HG03342 (cell line): ENCODE data around the gene PJA2.

Experiments used
- ATAC-seq: cut with Tn5 transposase; IDR thresholded peaks from one replicate; pipeline ENCODE4 v1.9.1; 2021; ENCODE audit warnings: mild to moderate bottlenecking, moderate library complexity; ENCODE audit not compliant: unreplicated experiment

Gene PJA2

DNA sequence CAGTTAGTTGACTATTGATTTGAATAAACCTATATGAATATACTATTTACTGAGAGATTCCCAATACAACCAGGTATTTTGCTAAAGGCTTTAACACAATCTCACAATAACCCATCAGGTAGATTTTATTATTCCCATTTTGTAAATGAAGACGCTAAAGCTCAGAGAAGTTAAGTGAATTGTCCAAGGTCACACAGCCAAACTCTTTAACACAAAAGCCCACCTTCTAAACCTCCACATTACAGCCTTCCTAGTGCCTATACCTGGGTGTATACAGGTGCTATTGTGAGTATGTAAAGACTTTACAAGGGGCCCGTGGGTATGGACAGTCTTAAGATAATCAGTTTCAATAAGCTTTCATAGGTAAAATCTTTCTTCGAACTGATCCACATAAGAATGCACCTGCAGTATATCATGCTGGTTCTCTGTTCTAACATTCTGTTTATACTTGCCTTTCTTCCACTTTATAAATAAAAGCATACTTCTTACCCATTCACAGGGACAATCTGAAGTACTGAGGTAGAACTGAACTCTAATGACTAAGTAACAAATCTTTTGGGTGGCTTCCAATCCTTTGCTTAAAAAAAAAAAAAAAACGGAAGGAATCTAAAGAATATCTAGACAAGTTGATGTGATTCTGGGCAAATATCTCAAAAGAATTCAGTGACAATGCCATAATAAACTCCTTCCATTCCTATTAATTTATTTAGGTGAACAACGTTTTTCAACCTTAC is 59.1 kb downstream of the PJA2 start:
- ATAC-seq = no peak

DNA sequence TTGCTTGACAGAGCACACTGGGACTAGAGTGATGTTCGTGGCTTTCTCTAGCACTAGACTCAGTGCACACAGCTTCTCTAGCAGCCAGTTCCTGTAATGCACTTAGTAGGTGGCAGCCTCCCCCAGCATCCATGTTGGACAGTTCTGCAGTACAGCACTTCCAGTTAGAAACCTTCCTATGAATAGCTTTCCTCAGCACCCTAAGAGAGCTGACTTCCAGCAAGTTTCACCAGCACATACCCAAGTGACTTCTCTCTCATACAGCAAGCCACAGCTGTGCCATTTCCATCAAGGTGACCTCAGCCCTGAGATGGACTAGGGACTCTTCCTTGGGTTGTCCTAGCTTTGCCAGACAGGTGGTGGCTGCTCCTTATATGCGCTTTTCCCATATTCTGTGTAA is 60.4 kb downstream of the PJA2 start:
- ATAC-seq = no peak

DNA sequence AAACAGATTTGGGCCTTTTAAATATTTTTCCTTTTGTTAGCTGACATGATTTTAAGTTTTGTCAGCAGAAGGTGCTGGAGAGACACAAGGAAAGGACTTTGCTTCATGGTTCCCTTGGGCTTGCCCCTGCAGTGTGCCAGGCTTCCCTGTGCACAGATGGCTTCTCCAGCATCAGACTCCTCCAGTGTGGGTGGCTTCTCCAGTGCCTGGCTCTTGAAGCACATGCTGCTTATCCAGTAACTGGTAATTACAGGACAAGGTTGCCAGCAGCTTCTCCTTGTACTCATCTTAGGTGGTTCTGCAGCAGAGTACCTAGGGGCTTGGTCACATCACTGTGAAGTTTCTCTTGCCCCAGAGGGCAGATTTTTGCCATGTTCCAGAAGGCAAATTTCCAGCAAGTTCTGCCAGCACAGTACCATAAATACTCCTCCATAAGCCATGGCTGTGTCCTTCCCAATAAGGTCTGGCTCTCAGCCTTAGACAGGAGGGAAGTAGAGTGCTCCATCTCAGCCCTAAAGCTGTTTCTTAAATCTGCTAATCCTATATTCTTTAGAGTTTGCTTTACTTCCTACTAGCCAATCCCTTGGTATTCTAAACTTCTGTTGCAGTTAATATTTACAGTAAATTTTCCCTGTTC is 62.4 kb downstream of the PJA2 start:
- no peak for ATAC-seq

DNA sequence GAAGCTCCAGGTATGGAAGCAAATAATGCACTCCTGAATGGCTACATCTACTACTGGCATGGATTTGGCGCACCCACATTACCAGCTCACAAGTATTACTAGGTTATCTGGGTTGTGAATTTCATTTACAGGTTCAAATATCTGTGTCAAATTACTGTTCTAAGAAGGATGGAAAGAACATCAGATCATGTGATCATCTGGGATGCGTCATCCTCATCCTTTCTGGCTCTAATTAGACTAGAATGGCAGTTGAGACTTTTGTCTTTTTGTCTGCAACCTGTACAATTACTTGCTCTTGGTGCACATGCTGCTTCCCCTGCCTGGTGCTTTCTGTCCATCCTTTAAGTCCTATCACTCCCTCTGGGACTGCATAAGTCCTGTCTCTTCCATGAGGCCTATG is 64.1 kb downstream of the PJA2 start:
- no peak for ATAC-seq

DNA sequence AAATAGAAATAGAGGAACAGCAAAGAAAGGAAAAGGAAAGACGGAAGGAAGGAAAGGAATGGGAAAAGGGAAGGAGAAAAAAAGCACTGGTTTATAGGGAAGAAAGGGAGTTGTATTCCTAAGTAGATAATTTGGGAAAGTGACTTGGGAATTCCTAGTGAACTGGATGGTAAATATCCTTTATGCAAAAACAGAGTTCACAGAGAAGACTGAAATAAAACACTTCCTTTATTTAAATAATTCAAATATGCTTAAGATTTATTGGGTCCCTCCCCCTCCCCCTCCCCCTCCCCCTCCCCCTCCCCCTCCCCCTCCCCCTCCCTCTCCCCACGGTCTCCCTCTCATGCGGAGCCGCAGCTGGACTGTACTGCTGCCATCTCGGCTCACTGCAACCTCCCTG is 69.4 kb downstream of the PJA2 start:
- no peak for ATAC-seq

DNA sequence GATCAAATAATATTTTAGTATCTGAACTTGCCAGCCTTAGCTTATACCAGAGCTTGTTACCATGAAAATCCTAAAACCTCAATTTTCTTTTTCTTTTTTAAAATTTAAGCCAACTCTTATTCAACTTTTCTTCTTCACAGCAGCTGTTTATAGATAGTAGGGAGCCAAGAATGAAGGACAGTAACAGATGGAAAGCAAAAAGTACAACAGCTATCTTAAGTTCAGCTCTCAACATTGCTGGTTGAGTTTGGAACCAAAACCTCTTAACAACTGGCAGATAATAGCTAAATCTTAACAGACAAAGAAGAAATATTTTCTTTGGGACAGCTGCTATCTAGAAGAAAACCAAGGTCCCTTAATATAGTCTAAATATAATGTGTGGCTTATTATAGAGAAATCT is 74.7 kb downstream of the PJA2 start:
- no peak for ATAC-seq

DNA sequence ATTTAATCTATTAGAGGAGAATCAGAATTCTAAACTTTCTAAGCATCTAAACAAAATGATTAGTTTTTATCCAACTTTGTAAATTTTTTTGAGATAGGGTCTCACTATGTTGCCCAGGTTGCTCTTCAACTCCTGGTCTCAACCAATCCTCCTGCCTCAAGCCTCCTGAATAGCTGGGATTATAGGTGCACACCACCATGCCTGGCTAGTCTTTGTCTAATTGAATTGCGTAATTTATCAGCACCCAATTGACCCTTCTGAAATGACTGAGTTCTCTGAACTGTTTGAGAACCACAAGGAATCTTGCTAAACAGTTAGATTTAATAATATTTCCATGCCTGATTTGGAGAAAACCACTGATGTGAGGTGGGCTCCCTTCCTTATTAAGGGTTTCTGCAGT is 75.7 kb downstream of the PJA2 start:
- ATAC-seq = no peak

DNA sequence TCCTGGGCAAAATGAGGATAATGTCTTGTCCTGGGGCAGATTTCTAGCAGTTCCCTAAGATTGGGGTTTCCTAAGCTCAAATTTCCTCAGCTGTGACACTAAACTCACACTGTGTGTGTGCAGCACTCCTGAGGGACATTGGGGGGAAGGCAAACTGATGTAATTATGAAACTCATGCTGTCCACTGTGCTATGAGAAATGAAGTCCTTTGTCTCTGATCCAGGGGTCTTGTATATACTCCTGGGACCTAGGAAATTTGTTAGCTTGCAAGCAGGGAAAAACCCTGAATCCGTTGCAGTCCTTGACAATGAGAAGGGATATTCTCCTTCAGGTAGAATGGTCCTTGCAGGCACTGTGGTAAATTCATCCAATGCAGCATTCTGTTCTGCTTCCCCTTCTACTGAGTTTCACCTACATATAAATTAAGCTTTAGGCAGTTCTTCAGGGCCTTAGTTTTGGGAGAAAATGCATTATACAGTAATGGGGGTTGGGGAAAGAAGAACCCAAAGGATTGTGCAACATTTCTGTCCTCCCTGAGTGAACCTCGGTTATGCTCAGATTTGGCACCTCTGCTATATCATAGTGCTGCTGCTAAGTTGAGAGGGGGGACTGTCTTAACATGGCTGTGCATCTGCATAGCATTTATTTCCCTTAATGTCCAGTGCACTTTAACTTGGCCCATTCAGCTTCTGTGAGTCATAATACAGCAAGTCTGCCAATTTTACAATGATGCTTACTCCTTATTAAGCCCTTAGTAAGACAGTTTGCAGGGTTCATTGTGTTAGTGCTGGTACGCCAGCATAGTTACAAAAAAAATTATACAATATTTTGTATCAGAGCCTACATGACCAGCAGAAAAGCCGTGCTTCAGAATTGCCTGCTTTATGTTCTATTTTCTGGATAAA is 80.2 kb downstream of the PJA2 start:
- ATAC-seq = no peak

DNA sequence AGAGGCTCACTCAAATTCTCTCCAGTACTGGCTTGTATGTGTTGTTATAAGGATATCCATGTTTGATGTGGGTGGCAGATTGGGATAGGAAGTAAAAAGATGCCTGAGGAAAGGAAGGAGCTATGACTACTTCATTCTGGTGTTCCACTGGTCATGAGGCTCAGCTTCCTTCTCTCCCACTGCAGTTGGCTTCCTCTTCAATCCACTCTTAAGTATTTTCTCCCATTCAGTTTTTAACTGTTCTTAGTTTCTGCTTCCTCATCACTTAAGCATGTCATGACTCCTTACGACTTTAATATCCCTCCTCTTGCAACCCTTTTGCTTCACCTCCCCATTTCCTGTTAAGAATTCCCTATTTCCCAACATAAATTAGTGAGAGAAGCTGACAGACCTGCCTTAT is 81.1 kb downstream of the PJA2 start:
- ATAC-seq = no peak

DNA sequence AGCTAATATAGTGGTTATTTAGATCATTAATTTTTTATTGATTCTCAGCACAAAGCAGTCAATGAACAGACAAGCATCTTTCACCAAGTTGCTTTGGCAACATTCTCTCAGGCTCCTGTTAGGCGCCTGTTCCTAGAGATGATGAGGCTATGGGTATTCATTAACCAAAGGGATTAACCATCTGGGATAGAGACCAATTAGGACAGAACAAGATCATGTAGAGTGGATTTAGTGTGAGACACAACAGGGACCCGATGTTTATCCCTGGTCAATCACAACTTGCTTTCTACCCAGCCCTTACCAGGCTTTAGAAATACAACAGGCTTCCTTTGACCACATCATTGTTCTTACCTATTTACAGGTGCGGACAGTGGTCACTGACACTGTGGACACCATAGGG is 82.2 kb downstream of the PJA2 start:
- no peak for ATAC-seq

DNA sequence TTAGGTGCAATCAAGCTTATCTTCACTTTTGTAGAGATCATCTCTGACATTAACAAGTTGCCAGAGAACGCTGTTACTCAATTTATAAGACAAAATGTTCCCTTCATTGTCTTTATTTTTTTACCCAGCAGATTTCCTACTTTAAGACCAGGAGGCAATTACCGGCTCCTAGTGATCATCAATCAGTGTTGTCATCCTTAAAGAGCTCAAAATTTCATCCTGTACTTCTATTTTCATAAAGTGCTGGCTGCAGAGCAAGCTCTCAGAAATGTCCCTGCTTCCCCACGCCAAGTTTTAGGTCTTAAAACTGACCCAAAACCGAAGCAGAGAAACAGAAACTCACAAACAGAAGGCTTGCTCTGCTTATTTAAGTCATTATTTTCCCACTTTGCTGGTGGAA is 82.9 kb downstream of the PJA2 start:
- ATAC-seq = no peak

DNA sequence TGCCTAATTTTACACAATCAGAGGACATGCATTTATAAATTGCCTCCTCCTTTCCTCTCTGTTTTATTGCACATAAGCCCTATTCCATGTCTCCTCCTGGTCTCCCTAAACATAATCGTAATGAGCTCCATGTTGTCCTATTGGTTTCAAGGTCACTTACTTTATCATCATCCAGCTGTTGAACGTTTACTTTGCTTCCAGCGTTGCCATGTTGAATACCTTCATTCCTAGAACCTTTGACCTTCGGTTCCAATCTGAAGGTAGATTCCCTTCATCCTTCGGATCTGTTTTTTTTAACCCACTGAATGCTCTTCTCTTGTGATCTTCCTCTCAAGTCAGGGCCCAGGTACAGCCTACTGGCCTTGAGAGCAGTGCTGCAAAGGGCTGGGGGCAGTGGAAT is 84.3 kb downstream of the PJA2 start:
- no peak for ATAC-seq

DNA sequence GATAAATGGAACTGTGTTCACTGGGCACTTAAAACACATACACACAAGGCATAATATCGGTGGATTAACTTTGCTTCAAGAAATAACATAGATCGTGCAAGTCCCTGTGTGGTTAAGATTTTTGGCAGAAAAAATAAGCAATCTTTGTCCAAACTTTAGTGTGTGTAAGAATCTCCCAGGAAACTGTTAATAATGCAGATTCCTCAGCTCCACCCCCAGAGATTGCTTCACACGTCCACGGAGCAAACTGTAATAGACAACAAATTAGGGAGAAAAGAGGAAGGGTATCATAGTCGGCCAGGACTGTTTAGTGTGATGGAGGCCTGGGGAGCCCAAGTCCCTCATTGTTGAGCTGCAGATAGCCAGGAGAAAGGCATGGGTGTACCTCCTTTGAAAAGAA is 84.8 kb downstream of the PJA2 start:
- ATAC-seq = no peak

DNA sequence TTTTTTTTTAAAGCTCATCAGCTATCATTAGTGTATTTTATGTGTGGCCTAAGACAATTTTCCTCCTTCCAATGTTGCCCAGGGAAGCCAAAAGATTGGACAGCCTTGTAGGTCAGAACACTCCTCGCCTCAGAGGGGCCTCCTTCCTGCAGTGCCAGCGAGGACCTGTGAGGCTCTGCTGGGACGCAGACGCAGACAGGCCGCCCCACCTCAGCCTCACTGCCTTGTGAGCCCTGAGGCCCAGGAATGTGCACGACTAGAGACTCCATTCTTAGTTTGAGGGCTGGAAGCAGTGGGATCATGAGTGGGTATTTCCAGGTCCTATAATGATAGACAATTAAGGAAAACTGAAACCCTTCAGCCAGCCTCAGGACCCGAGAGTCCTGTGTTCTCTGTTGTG is 85.4 kb downstream of the PJA2 start:
- no peak for ATAC-seq

DNA sequence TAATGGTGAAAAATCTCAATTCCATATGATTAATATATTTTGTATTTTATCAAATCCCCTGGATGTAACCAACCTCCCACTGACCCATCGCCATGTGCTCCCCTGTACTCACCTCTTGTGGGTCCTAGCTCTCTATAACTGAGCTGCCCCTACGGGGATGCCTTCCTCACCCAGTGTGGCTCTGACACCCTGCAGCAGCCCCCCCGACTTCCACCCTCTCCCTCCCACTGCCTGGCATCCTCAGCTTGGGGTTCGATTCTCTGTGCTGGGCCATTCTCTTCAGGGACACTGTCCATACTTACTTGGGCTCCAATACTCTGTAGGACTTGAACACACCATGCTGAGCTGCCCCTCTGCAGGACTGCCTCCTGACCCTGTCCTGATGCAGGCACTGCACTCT is 87.1 kb downstream of the PJA2 start:
- ATAC-seq = no peak

DNA sequence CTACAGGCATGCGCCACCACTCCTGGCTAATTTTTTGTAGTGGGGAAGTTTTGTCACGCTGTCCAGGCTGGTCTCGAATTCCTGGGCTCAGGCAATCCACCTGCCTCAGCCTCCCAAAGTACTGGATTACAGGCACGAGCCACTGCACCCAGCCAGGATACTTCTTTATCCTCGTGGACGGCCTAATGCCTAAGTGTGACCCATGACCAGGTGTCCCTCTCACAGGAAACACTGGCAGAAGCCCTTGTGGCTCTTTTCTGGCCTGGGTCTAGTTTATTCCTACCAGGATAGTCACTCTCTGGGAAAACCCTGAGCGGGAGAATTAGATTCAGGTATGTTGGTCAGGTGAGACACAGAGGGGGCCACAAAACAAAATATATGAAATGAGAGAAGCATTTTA is 90.4 kb downstream of the PJA2 start:
- no peak for ATAC-seq

DNA sequence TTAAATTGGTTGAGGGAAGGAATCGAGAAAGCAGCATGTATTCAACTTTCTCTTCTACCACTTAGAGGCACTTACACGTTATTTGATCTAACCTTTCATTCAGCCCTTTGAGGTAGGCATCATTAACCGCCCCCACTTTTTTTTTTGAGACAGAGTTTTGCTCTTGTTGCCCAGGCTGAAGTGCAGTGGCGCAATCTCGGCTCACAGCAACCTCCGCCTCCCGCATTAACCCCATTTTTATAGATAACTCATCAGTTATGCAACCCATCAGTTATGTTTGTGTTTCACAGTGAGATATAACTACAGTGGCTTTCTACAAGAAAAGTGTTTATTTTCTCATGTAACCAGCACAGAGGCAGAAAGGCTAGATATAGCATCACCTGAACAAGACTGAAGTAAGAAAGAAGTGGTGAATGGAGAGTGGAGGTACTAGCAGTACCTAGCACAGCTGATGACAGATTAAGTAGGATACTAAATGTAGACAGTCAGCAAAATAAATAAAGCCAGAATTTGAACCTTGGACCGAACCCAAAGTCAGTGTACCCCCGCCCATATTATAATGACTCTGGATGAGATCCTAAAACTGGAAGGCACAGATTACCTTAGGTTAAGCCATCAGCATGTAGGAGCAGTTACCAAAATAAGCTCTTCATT is 91.2 kb downstream of the PJA2 start:
- no peak for ATAC-seq

DNA sequence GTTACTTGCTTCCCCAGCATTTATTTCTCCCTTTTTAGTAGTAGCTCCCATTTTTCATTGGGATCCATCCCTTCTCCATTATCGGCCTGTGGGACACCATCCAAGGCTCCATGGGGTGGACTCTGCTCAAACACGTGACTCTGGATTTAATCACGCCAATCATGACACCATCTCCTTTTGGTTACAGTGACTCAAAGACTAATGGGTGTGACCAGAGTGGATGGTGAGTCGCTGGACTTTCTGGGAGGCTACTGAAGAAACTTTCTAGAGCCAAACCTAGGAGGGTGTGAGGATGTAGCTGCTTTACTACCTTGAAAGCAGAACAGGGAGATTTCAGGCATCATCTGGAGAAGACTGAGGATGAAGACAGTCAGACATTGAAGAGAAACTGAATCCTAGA is 93.1 kb downstream of the PJA2 start:
- no peak for ATAC-seq

DNA sequence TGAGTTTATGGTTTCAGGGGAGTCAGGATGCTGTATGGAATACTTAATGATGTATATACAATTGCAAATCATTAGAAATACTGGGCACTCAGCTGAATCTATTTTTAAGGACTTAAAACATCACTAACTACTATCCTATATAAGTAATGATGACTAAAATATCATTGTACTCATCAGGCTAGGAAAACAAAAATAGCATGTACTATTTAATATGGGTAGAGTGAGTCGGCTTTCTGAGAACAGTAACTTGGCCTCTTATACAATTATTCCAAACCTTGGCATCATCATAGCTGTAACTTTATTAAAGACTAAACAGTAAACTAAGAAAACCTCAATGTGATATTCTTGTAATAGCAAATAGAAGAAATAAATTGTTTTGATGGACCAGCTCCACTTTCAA is 94.5 kb downstream of the PJA2 start:
- ATAC-seq = no peak

DNA sequence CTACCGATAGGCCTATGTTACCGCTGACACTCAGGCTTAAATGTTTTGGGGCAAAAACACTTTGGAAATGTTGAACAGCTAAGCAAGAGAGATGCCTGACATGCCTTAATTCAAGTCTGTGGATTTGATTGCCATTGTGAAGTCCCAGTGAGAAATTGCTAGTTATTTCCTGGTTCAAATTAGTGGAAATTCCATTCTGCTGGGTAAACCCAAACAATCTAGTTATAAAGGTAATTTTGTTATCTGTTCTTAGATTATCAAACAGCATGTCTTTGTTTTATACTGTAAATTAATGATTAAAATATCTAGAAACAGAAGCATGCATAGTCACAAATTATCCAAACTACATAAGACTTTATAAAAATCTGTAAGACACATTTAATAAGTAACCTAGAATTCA is 96.6 kb downstream of the PJA2 start:
- no peak for ATAC-seq

DNA sequence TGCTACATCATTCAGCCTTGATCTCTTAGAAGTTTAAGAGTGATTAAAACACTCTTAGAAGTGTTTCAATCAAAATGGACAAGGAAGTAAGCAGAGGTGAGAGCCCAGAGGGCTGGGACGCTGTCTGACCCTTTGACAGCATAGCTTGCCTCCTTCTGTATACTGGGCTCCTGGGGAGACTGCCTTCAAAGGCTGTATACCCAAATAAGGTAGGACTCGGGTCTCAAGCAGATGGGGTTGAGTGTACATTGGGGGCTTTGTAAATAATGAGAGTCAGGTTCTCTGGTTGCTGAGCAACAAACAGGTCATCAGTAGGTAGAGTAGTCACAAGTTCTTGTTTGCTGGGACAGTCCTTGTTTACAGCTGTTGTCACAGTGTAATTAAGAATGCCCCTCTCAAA is 97.1 kb downstream of the PJA2 start:
- no peak for ATAC-seq
